SK-N-DZ (cell line): ENCODE data around the gene CDHR2.
"Not testable (repeated sequence)": the region's sequence is repeated elsewhere in the genome, so short reads cannot be mapped to it uniquely, and the experiment has no call there.

Experiments used
- DNase-seq: peaks from one replicate; pipeline ENCODE4 v3.0.0-alpha.2; 2015; ENCODE audit warnings: low spot score

The CDHR2 gene

GRCh38 chr5:176596069-176596644 is 47.0 kb downstream of the CDHR2 start:
- DNase-seq: no peak

GRCh38 chr5:176596689-176597416 is 47.7 kb downstream of the CDHR2 start:
- no peak for DNase-seq

GRCh38 chr5:176597417-176598389 is 48.6 kb downstream of the CDHR2 start:
- DNase-seq: no peak

- not testable (repeated sequence) for DNase-seq
Observed at GRCh38 chr5:176599749-176600430, 50.7 kb downstream of the CDHR2 start.

GRCh38 chr5:176601901-176602482 is 52.9 kb downstream of the CDHR2 start:
- DNase-seq: no peak

GRCh38 chr5:176603091-176603490 is 53.9 kb downstream of the CDHR2 start:
- DNase-seq: no peak

- no peak for DNase-seq
Observed at GRCh38 chr5:176606032-176606431, 56.9 kb downstream of the CDHR2 start.

- DNase-seq: no peak
Observed at GRCh38 chr5:176606875-176607274, 57.7 kb downstream of the CDHR2 start.

GRCh38 chr5:176608142-176608705 is 59.1 kb downstream of the CDHR2 start:
- no peak for DNase-seq

- DNase-seq: no peak
Observed at GRCh38 chr5:176608937-176609723, 60.0 kb downstream of the CDHR2 start.

- peak; percentile 70 for DNase-seq
Observed at GRCh38 chr5:176609724-176610434, 60.7 kb downstream of the CDHR2 start, which contains the start of gene GPRIN1. Gene GPRIN1 (minus strand): TSS chr5:176610156. CDS start chr5:176599834, 10,322 bp downstream.

- no peak for DNase-seq
Observed at GRCh38 chr5:176610435-176610773, 61.3 kb downstream of the CDHR2 start.

- no peak for DNase-seq
Observed at GRCh38 chr5:176611435-176611834, 62.3 kb downstream of the CDHR2 start.

- no peak for DNase-seq
Observed at GRCh38 chr5:176612008-176612407, 62.9 kb downstream of the CDHR2 start.

GRCh38 chr5:176612855-176613254 is 63.7 kb downstream of the CDHR2 start:
- no peak for DNase-seq

- no peak for DNase-seq
Observed at GRCh38 chr5:176614805-176615478, 65.8 kb downstream of the CDHR2 start.

GRCh38 chr5:176616511-176616910 is 67.4 kb downstream of the CDHR2 start:
- no peak for DNase-seq

GRCh38 chr5:176618783-176619182 is 69.6 kb downstream of the CDHR2 start:
- DNase-seq: peak; percentile 37

- DNase-seq: peak; percentile 84
Observed at GRCh38 chr5:176619203-176619568, 70.0 kb downstream of the CDHR2 start.
